HepG2 (cell line): Measurements from ENCODE around the gene PTPRN. TPM values are rescaled to one million over a fixed set of nuclear protein-coding genes. Genes with fewer than 3 reads are reported as not detected.
A peak's percentile ranks its signal among the peaks of the same experiment; 100 is the strongest.

Experiments used
- ADNP ChIP-seq: sonication (generic); formaldehyde crosslinking; IDR thresholded peaks from 2 replicates; pipeline ENCODE4 v1.4.0; 2020; ENCODE audit warnings: missing genetic modification reagents
- HDAC6 ChIP-seq: fragments of 200-600 bp; sonication (generic); IDR thresholded peaks from 2 replicates; pipeline ENCODE4 v1.7.0; 2017; ENCODE audit warnings: mild to moderate bottlenecking, antibody characterized with exemption, low read length, low read depth
- JDP2 ChIP-seq: sonication (generic); formaldehyde crosslinking; IDR thresholded peaks from 2 replicates; pipeline ENCODE4 v1.8.1; 2022; ENCODE audit warnings: missing genetic modification reagents, borderline replicate concordance
- KLF9 ChIP-seq: IDR thresholded peaks from 2 replicates; pipeline ENCODE4 v1.6.1; 2016; ENCODE audit warnings: low read depth
- MTA1 ChIP-seq: sonication (generic); formaldehyde crosslinking; IDR thresholded peaks from 2 replicates; pipeline ENCODE4 v1.4.0; 2020; ENCODE audit warnings: missing genetic modification reagents, mild to moderate bottlenecking, borderline replicate concordance
- MYC ChIP-seq: sonication (generic); formaldehyde crosslinking; IDR thresholded peaks from 2 replicates; pipeline ENCODE4 v1.9.0; 2021; ENCODE audit warnings: missing genetic modification reagents, borderline replicate concordance
- RARG ChIP-seq: sonication (generic); formaldehyde crosslinking; IDR thresholded peaks from 2 replicates; pipeline ENCODE4 v1.4.0; 2020; ENCODE audit warnings: low read depth, mild to moderate bottlenecking, missing genetic modification reagents
- SNAPC4 ChIP-seq: sonication (generic); formaldehyde crosslinking; IDR thresholded peaks from 2 replicates; pipeline ENCODE4 v1.4.0; 2020; ENCODE audit warnings: mild to moderate bottlenecking, missing genetic modification reagents
- TCF12 ChIP-seq, 2 experiments: fragments of 450-650 bp in 1 of 2; sonication (generic) in 1 of 2; formaldehyde crosslinking in 1 of 2; IDR thresholded peaks; 2 replicates each; pipeline versions ENCODE4 v1.6.1 to v1.8.0; 2017 to 2022; ENCODE audit warnings: antibody characterized with exemption in 1 of 2, mild to moderate bottlenecking in 1 of 2, missing genetic modification reagents in 1 of 2, moderate library complexity in 1 of 2
- TRAFD1 ChIP-seq: sonication (generic); formaldehyde crosslinking; IDR thresholded peaks from 2 replicates; pipeline ENCODE4 v1.5.1; 2020; ENCODE audit warnings: missing genetic modification reagents, mild to moderate bottlenecking, borderline replicate concordance
- ZFP90 ChIP-seq: sonication (generic); formaldehyde crosslinking; IDR thresholded peaks from 2 replicates; pipeline ENCODE4 v1.8.0; 2022; ENCODE audit warnings: missing genetic modification reagents, mild to moderate bottlenecking, inconsistent platforms, borderline replicate concordance
- ZMAT5 ChIP-seq: sonication (generic); formaldehyde crosslinking; IDR thresholded peaks from 2 replicates; pipeline ENCODE4 v1.5.0; 2020; ENCODE audit warnings: mild to moderate bottlenecking, low read depth, missing genetic modification reagents, borderline replicate concordance
- ZNF552 ChIP-seq: sonication (generic); formaldehyde crosslinking; IDR thresholded peaks from 2 replicates; pipeline ENCODE4 v1.9.0; 2022; ENCODE audit warnings: missing genetic modification reagents, mild to moderate bottlenecking, borderline replicate concordance
- ZNF850 ChIP-seq: sonication (generic); formaldehyde crosslinking; conservative IDR thresholded peaks from 2 replicates; pipeline ENCODE4 v1.9.0; 2021; ENCODE audit warnings: mild to moderate bottlenecking, missing genetic modification reagents
- polyA plus RNA-seq, 8 experiments: library from polyadenylated mRNA; depleted of rRNA in 3 of 8; stranded (reverse) in 7 of 8; unstranded in 1 of 8; fragments of >200 nt; fragmentation: Illumina TruSeq in 4 of 8; extraction: Trizol in 4 of 8; gene quantifications; 2 replicates each; pipeline versions ENCODE4 v1.2.1 to v1.2.3, GENCODE V29; 2011 to 2016; ENCODE audit warnings: low read depth in 4 of 8, missing spikeins in 1 of 8, mixed read lengths in 1 of 8; ENCODE audit not compliant: insufficient read depth in 1 of 8
- total RNA-seq, 5 experiments: library from RNA; depleted of rRNA; stranded (reverse); fragments of >200 nt; fragmentation: Illumina TruSeq; extraction: Trizol; gene quantifications; 2 replicates each; pipeline ENCODE4 v1.2.3, GENCODE V29; 2016; ENCODE audit warnings: low read depth in 1 of 5
- TF ChIP-seq, protein P1 (sequence below): sonication (generic); formaldehyde crosslinking; conservative IDR thresholded peaks from 2 replicates; pipeline ENCODE4 v1.4.0; 2020; ENCODE audit warnings: mild to moderate bottlenecking, missing genetic modification reagents, moderate library complexity

PTPRN gene
- total and polyA plus RNA-seq, 2 of the 13 experiments (the other 11 are each of a cell fraction or from before 2014, with no cell fraction given) = 0.26 TPM; not detected in 1

DNA sequence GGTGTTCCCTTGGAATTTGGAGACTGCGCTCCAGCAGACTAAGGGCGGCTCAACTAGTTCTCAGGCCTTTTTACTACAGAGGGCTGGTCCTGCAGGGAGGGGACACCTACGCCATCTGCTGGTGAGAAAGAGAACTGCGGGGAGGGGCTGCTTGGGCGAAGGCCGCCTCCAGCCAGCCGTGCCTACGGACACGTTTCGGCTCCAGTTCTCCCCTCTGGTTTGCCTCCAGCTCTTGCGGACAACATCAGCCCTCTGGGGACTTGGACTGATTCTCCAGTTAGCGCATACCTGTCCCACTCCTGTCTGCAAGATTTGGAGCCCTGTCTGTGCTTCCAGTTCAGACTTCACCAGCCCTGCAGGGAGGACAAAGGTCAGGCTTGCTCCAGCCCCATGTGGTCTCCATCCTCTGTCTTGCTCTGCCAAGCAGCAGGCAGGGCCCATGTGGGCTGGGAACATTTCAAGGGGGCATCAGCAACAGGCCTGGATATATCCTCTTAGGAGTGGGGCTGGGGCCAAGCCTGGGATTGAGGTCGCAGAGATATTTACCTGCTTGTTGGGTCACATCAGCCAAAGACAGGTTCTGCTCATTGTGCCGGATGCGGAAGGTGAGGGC is 10.3 kb downstream of the PTPRN start (continued):
- TF ChIP-seq, protein P1, sequence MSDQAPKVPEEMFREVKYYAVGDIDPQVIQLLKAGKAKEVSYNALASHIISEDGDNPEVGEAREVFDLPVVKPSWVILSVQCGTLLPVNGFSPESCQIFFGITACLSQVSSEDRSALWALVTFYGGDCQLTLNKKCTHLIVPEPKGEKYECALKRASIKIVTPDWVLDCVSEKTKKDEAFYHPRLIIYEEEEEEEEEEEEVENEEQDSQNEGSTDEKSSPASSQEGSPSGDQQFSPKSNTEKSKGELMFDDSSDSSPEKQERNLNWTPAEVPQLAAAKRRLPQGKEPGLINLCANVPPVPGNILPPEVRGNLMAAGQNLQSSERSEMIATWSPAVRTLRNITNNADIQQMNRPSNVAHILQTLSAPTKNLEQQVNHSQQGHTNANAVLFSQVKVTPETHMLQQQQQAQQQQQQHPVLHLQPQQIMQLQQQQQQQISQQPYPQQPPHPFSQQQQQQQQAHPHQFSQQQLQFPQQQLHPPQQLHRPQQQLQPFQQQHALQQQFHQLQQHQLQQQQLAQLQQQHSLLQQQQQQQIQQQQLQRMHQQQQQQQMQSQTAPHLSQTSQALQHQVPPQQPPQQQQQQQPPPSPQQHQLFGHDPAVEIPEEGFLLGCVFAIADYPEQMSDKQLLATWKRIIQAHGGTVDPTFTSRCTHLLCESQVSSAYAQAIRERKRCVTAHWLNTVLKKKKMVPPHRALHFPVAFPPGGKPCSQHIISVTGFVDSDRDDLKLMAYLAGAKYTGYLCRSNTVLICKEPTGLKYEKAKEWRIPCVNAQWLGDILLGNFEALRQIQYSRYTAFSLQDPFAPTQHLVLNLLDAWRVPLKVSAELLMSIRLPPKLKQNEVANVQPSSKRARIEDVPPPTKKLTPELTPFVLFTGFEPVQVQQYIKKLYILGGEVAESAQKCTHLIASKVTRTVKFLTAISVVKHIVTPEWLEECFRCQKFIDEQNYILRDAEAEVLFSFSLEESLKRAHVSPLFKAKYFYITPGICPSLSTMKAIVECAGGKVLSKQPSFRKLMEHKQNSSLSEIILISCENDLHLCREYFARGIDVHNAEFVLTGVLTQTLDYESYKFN (CRISPR knock-in tag) = no peak; the same call in 1 of the 2 replicates
- TF ChIP-seq HDAC6 (no peak), ZFP90 (CRISPR knock-in tag) (no peak), ADNP (CRISPR knock-in tag) (no peak), RARG (CRISPR knock-in tag) (no peak), ZMAT5 (CRISPR knock-in tag) (no peak), SNAPC4 (CRISPR knock-in tag) (no peak), ZNF850 (CRISPR knock-in tag) (no peak), MYC (peak; percentile 80), ZNF552 (CRISPR knock-in tag) (0 out of 2 replicates have a peak, but pooled peaks have one; percentile 63), KLF9 (CRISPR knock-in tag) (no peak), MTA1 (peak; percentile 65; the same call in 1 of the 2 replicates), JDP2 (CRISPR knock-in tag) (no peak), TCF12 (IDR thresholded peaks at IDR 0.05) (no peak), TCF12 (CRISPR knock-in tag; IDR thresholded peaks at IDR 0.05) (no peak), TRAFD1 (CRISPR knock-in tag) (0 out of 2 replicates have a peak, but pooled peaks have one; percentile 72)
